Muscle of arm (tissue), 12 donors: Measurements from ENCODE around the gene TMPRSS12. TPM values are rescaled to one million over a fixed set of nuclear protein-coding genes. Genes with fewer than 3 reads are reported as not detected.
A peak's percentile ranks its signal among the peaks of the same experiment; 100 is the strongest.
"Not testable (repeated sequence)": the region's sequence is repeated elsewhere in the genome, so short reads cannot be mapped to it uniquely, and the experiment has no call there.

Experiments
- DNase-seq: peaks from one replicate; pipeline ENCODE4 v3.0.0-alpha.2; 2013
- polyA plus RNA-seq, 12 donors: library from polyadenylated mRNA; unstranded; fragments of 120-200 nt; gene quantifications; one replicate each; pipeline ENCODE4 v1.2.1, GENCODE V29; 2013; ENCODE audit not compliant: insufficient read length in 12 of 12

Gene TMPRSS12
- polyA plus RNA-seq, 12 donors: 0.07 to 0.19 (median 0.09) TPM; not detected in 7

DNA sequence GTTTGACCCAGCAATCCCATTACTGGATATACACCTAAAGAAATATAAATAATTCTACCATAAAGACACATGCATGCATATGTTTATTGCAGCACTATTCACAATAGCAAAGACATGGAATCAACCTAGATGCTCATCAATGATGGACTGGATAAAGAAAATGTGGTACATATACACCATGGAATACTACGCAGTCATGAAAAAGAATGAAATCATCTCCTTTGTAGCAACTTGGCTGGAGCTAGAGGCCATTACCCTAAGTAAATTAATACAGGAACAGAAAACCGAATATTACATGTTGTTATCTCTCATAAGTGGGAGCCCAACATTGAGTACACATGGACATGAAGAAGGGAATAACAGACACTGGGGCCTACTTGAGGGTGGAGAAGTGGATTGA, 13.0 kb downstream of the TMPRSS12 start:
- not testable (repeated sequence) for DNase-seq

DNA sequence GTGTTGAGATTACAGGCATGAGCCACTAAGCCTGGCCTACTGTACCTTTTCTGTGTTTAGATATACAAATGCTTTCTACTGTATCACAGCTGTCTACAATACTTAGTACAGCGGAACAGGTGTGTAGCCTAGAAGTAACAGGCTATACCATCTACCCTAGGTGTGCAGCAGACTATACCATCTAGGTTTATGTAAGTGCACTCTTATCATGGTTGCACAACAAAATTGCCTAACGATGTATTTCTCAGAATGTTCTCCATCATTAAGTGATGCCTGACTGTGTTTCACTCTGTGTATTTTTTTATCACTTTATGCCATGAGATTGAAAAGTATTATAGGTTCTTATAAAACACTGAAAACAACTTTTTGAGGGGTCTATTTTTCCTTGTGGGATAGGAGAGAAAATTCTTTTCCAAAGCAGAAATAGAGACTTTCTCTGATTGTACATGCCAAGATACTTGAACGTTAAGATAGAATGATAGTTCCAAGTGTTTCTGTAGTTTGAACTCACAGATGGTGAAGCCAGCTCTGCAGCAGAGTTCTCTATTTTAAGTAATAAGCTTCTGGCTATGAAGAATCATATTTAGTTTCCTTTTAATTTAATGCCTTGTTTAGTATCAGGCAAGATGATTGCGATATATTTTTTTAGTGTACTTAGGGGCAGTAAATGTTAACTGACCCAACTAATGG, 17.0 kb downstream of the TMPRSS12 start:
- DNase-seq: no peak

GRCh38 chr12:50862316-50862715, 19.6 kb downstream of the TMPRSS12 start:
- peak; percentile 32 for DNase-seq

DNA sequence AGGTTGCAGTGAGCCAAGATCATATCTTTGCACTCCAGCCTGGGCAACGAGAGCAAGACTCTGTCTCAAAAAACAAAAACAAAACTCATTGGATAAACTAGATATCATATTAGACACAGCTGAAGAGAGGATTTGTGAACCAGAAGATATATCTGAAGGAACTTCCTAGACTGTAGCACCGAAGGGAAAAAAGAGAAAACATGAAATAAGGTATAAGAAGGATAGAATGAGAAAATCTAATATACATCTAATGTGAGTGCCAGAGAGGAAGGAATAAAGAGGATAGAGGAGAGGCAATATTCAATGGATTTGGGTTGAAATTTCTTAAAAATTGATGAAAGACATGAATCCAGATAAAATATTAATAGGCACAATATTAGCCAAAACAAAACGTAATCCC, 22.5 kb downstream of the TMPRSS12 start:
- no peak for DNase-seq

DNA sequence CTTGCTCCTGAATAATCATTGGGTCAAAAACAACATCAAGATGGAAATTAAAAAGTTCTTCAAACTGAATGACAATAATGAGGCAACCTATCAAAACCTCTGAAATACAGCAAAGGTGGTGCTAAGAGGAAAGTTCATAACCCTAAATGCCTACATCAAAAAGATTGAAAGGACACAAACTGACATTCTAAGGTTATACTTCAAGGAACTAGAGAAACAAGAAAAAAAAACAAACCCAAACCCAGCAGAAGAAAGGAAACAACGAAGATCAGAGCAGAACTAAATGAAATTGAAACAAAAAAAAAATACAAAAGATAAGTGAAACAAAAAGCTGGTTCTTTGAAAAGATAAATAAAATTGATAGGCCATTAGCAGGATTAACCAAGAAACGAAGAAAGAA, 26.2 kb downstream of the TMPRSS12 start:
- DNase-seq: not testable (repeated sequence)

DNA sequence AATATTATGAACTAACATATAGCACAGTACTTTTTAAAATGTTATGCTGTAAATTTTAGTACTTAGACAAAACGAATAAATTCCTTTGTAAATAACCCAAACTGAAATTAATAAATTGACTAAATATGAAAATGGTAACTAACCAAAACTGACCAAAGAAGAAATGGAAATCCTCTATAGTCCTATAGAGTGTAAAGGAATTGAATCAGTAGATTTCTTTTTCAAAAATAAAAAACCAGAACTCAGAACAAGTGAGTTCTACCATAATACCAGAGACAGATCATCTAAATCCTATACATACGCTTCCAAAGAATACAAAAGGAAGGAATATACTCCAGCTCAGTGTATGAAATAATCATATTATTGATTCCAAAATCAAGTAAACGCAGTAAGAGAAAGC, 39.8 kb downstream of the TMPRSS12 start:
- DNase-seq: no peak

DNA sequence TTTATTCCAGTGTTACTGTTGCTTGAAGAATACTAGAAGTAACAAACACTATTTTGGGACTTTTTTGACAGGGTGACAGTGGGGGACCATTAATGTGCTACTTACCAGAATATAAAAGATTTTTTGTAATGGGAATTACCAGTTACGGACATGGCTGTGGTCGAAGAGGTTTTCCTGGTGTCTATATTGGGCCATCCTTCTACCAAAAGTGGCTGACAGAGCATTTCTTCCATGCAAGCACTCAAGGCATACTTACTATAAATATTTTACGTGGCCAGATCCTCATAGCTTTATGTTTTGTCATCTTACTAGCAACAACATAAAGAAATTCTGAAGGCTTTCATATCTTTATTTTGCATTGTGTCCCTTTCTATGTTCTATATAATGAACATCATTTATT, 44.5 kb downstream of the TMPRSS12 start:
- DNase-seq: no peak

- no peak for DNase-seq
Measured at GRCh38 chr12:50888666-50889065, 45.9 kb downstream of the TMPRSS12 start.

- peak; percentile 26 for DNase-seq
Measured at GRCh38 chr12:50894241-50894640, 51.5 kb downstream of the TMPRSS12 start.

- no peak for DNase-seq
Measured at GRCh38 chr12:50901685-50902113, 59.0 kb downstream of the TMPRSS12 start.

DNA sequence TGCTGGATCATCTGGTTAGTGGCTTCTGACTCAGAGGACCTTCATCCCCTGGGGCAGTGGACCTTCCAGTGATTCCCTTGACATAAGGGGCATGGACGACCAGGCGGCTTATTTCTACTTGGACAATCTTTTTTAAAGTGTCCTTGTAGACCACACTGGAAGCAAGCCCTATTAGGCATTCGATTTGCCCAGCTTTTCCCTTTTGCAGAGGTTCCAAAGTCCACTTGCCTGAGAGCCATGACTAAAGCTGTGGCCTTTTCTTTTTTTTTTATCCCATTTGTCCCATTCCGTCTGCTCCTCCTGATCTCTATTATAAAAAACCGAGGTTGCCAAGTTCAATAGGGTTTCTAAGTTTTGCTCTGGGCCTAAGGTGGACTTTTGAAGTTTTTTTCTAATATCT, 65.8 kb downstream of the TMPRSS12 start:
- not testable (repeated sequence) for DNase-seq

- not testable (repeated sequence) for DNase-seq
Measured at GRCh38 chr12:50912361-50912760, 69.6 kb downstream of the TMPRSS12 start.

- no peak for DNase-seq
Measured at GRCh38 chr12:50913224-50913623, 70.5 kb downstream of the TMPRSS12 start.

- no peak for DNase-seq
Measured at GRCh38 chr12:50914872-50915484, 72.3 kb downstream of the TMPRSS12 start.

- DNase-seq: no peak
Measured at GRCh38 chr12:50916292-50916691, 73.6 kb downstream of the TMPRSS12 start.

- DNase-seq: no peak
Measured at GRCh38 chr12:50918584-50919316, 76.0 kb downstream of the TMPRSS12 start.

DNA sequence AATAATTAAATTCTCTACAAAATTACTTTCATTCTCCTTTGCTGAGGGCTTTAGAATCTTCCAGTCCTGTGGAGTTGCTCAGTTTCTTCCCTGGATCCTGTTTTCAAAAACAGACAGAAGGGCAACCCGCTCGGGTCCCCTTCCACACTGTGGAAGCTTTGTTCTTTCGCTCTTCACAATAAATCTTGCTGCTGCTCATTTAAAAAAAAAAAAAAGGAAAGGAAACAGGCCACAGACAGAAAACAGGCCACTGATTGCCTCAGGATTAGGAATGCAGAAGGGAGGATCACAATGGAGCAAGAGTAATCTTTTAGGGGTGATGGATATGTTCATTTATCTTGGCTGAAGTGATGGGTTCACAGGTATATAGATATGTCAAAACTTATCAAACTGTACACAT, 80.1 kb downstream of the TMPRSS12 start:
- DNase-seq: no peak

- no peak for DNase-seq
Measured at GRCh38 chr12:50923361-50924130, 80.8 kb downstream of the TMPRSS12 start.

GRCh38 chr12:50924131-50924438, 81.4 kb downstream of the TMPRSS12 start:
- no peak for DNase-seq

GRCh38 chr12:50924439-50925341, 82.0 kb downstream of the TMPRSS12 start:
- DNase-seq: peak; percentile 92

GRCh38 chr12:50925342-50925651, 82.6 kb downstream of the TMPRSS12 start:
- DNase-seq: no peak
